ENCODE measurements around the gene CENPW. TPM values are rescaled to one million over a fixed set of nuclear protein-coding genes. Genes with fewer than 3 reads are reported as not detected.

Gene CENPW
- total RNA-seq, 1 experiment from 2014 or later, result 46.9 TPM

DNA sequence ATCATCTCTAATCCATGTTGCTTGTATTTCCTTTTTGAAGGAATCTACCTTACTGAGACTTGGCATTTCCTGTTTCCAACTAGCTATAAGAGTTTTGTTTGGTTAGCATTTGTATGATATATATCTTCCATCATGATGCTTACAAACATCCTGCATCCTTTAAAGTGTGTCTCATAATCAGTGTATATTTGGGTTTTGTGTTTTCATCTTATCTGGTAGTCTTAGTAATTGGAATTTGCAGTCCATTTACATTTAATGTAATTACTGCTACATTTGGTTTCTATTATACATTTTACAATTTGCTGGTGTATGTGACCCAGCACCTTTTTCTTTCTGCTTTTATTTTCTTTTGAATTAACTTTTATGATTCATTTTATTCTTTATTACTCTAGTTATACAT lies 12.6 kb downstream of the CENPW start (continued):
- TF ChIP-seq YY1 (IDR thresholded peaks at IDR 0.05; ENCODE audit: extremely low read depth, insufficient replicate concordance, low read depth, low read length) (no peak), JUND (IDR thresholded peaks at IDR 0.05) (no peak), EZH2 (IDR thresholded peaks at IDR 0.05) (no peak)
- TF ChIP-seq, protein P1, sequence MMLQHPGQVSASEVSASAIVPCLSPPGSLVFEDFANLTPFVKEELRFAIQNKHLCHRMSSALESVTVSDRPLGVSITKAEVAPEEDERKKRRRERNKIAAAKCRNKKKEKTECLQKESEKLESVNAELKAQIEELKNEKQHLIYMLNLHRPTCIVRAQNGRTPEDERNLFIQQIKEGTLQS (IDR thresholded peaks at IDR 0.05), result no peak
- TF ChIP-seq, protein P2, sequence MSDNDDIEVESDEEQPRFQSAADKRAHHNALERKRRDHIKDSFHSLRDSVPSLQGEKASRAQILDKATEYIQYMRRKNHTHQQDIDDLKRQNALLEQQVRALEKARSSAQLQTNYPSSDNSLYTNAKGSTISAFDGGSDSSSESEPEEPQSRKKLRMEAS (IDR thresholded peaks at IDR 0.05), result no peak

DNA sequence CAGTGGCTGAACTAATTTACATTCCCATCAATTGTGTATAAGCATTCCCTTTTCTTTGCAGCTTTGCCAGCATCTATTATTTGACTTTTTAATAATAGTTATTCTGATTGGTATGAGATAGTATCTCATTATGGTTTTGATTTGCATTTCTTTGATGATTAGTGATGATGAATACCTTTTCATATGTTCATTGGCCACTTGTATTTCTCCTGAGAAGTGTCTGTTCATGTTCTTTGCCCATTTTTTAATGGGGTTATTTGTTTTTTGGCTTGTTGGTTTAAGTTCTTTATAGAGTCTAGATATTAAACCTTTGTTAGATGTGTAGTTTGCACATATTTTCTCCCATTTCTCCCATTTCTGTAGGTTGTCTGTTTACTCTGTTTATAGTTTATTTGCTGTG lies 16.6 kb downstream of the CENPW start:
- DNase-seq (ENCODE audit: low read depth, low spot score), result no peak
- Histone ChIP-seq H3K36me3 (ENCODE audit: control insufficient read depth in 1 of 2, insufficient read depth in 2 of 2, low read length in 2 of 2) (no peaks in the 10 kb centered on the region; a peak in 1 of 4 replicates), H3K4me2 (ENCODE audit: low read length) (no peak overlapping the region), H3K79me2 (ENCODE audit: insufficient read depth, low read length) (no peaks in the 10 kb centered on the region), H3K9me2 (ENCODE audit: insufficient read depth) (no peaks in the 10 kb centered on the region), H3K27me3 (ENCODE audit: insufficient read depth, low read length) (no peaks in the 10 kb centered on the region), H3K27ac (ENCODE audit: low read depth, low read length) (no peak overlapping the region), H2AFZ (ENCODE audit: low read depth, low read length, poor library complexity, severe bottlenecking) (no peak overlapping the region), H3K9ac (ENCODE audit: low read length) (no peak overlapping the region), H3K4me3 (replicated peaks in 1 of 2; ENCODE audit: low read depth in 1 of 2, low read length in 2 of 2) (no peak overlapping the region), H3K9me3 (ENCODE audit: control insufficient read depth in 1 of 2, insufficient read depth in 1 of 2, low read depth in 1 of 2, low read length in 2 of 2) (no peaks in the 10 kb centered on the region), H3K4me1 (ENCODE audit: control insufficient read depth in 1 of 2, insufficient read depth in 2 of 2, low read length in 2 of 2) (no peaks in the 10 kb centered on the region), H4K20me1 (ENCODE audit: insufficient read depth) (no peaks in the 10 kb centered on the region)
- TF ChIP-seq, protein P3, sequence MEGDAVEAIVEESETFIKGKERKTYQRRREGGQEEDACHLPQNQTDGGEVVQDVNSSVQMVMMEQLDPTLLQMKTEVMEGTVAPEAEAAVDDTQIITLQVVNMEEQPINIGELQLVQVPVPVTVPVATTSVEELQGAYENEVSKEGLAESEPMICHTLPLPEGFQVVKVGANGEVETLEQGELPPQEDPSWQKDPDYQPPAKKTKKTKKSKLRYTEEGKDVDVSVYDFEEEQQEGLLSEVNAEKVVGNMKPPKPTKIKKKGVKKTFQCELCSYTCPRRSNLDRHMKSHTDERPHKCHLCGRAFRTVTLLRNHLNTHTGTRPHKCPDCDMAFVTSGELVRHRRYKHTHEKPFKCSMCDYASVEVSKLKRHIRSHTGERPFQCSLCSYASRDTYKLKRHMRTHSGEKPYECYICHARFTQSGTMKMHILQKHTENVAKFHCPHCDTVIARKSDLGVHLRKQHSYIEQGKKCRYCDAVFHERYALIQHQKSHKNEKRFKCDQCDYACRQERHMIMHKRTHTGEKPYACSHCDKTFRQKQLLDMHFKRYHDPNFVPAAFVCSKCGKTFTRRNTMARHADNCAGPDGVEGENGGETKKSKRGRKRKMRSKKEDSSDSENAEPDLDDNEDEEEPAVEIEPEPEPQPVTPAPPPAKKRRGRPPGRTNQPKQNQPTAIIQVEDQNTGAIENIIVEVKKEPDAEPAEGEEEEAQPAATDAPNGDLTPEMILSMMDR (IDR thresholded peaks at IDR 0.05 in 2 of 3, conservative IDR thresholded peaks at IDR 0.05 in 1 of 3; ENCODE audit: borderline replicate concordance in 1 of 3, insufficient read depth in 1 of 3, low read depth in 2 of 3, low read length in 2 of 3), result no peak
- TF ChIP-seq, protein P4, sequence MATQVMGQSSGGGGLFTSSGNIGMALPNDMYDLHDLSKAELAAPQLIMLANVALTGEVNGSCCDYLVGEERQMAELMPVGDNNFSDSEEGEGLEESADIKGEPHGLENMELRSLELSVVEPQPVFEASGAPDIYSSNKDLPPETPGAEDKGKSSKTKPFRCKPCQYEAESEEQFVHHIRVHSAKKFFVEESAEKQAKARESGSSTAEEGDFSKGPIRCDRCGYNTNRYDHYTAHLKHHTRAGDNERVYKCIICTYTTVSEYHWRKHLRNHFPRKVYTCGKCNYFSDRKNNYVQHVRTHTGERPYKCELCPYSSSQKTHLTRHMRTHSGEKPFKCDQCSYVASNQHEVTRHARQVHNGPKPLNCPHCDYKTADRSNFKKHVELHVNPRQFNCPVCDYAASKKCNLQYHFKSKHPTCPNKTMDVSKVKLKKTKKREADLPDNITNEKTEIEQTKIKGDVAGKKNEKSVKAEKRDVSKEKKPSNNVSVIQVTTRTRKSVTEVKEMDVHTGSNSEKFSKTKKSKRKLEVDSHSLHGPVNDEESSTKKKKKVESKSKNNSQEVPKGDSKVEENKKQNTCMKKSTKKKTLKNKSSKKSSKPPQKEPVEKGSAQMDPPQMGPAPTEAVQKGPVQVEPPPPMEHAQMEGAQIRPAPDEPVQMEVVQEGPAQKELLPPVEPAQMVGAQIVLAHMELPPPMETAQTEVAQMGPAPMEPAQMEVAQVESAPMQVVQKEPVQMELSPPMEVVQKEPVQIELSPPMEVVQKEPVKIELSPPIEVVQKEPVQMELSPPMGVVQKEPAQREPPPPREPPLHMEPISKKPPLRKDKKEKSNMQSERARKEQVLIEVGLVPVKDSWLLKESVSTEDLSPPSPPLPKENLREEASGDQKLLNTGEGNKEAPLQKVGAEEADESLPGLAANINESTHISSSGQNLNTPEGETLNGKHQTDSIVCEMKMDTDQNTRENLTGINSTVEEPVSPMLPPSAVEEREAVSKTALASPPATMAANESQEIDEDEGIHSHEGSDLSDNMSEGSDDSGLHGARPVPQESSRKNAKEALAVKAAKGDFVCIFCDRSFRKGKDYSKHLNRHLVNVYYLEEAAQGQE (IDR thresholded peaks at IDR 0.05; ENCODE audit: low read depth), result no peak
- TF ChIP-seq, protein P5, sequence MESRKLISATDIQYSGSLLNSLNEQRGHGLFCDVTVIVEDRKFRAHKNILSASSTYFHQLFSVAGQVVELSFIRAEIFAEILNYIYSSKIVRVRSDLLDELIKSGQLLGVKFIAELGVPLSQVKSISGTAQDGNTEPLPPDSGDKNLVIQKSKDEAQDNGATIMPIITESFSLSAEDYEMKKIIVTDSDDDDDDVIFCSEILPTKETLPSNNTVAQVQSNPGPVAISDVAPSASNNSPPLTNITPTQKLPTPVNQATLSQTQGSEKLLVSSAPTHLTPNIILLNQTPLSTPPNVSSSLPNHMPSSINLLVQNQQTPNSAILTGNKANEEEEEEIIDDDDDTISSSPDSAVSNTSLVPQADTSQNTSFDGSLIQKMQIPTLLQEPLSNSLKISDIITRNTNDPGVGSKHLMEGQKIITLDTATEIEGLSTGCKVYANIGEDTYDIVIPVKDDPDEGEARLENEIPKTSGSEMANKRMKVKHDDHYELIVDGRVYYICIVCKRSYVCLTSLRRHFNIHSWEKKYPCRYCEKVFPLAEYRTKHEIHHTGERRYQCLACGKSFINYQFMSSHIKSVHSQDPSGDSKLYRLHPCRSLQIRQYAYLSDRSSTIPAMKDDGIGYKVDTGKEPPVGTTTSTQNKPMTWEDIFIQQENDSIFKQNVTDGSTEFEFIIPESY (IDR thresholded peaks at IDR 0.05; ENCODE audit: extremely low read depth, insufficient replicate concordance, low read length), result no peak
- TF ChIP-seq EZH2phosphoT487 (IDR thresholded peaks at IDR 0.05; ENCODE audit: borderline replicate concordance) (no peak), SP1 (IDR thresholded peaks at IDR 0.05; ENCODE audit: low read depth) (no peak), SRF (IDR thresholded peaks at IDR 0.05; ENCODE audit: low read depth) (no peak), EZH2 (IDR thresholded peaks at IDR 0.05) (no peak), POLR2A (IDR thresholded peaks at IDR 0.05; ENCODE audit: borderline replicate concordance, extremely low read depth, insufficient read depth, insufficient read length) (no peak), ZFX (IDR thresholded peaks at IDR 0.05) (no peak), FOSL1 (IDR thresholded peaks at IDR 0.05; ENCODE audit: low read depth) (no peak), ELF1 (IDR thresholded peaks at IDR 0.05; ENCODE audit: borderline replicate concordance, low read depth) (no peak), CBX3 (IDR thresholded peaks at IDR 0.05; ENCODE audit: low read depth) (no peak), ZNF274 (IDR thresholded peaks at IDR 0.05; ENCODE audit: low read depth, low read length) (no peak), YY1 (IDR thresholded peaks at IDR 0.05; ENCODE audit: extremely low read depth, insufficient replicate concordance, low read depth, low read length) (no peak), CEBPB (IDR thresholded peaks at IDR 0.05; ENCODE audit: low read depth) (no peak)
- TF ChIP-seq, protein P2 (IDR thresholded peaks at IDR 0.05), result no peak
- RAD21 ChIA-PET (ENCODE audit: low non-redundant PET in 1 of 2, low total read pairs in 2 of 2, uncharacterized antibody in 2 of 2, unreplicated experiment in 2 of 2), result no interaction called here
- CTCF ChIA-PET, result no interaction called here
- no peak for ATAC-seq
- POLR2A ChIA-PET, result no interaction called here
- BruUV-seq (replicated peaks), result no TSS peak
- intact Hi-C loops (cut with micrococcal nuclease), result no loop called here
